IPS-18a (cell line): Measurements from ENCODE around the gene HOXD12.
A peak's percentile ranks its signal among the peaks of the same experiment; 100 is the strongest.

Source experiments
- H3K27ac ChIP-seq: one replicate; pipeline ENCODE4 v1.5.1; 2013; ENCODE audit warnings: low read length
- H3K27me3 ChIP-seq: one replicate; pipeline ENCODE4 v1.6.1; 2013; ENCODE audit warnings: mild to moderate bottlenecking, low read length; ENCODE audit not compliant: control insufficient read depth, insufficient read depth
- H3K36me3 ChIP-seq: one replicate; pipeline ENCODE4 v1.6.1; 2013; ENCODE audit warnings: low read depth, low read length; ENCODE audit not compliant: control insufficient read depth
- H3K4me1 ChIP-seq: one replicate; pipeline ENCODE4 v1.6.1; 2013; ENCODE audit warnings: low read depth, low read length; ENCODE audit not compliant: control insufficient read depth
- H3K4me3 ChIP-seq: one replicate; pipeline ENCODE4 v1.5.1; 2013; ENCODE audit warnings: low read length
- H3K9ac ChIP-seq: one replicate; pipeline ENCODE4 v1.6.1; 2013; ENCODE audit warnings: mild to moderate bottlenecking, low read length, moderate library complexity
- H3K9me3 ChIP-seq: one replicate; pipeline ENCODE4 v1.6.1; 2013; ENCODE audit warnings: low read depth, low read length; ENCODE audit not compliant: control insufficient read depth

HOXD12 gene

DNA sequence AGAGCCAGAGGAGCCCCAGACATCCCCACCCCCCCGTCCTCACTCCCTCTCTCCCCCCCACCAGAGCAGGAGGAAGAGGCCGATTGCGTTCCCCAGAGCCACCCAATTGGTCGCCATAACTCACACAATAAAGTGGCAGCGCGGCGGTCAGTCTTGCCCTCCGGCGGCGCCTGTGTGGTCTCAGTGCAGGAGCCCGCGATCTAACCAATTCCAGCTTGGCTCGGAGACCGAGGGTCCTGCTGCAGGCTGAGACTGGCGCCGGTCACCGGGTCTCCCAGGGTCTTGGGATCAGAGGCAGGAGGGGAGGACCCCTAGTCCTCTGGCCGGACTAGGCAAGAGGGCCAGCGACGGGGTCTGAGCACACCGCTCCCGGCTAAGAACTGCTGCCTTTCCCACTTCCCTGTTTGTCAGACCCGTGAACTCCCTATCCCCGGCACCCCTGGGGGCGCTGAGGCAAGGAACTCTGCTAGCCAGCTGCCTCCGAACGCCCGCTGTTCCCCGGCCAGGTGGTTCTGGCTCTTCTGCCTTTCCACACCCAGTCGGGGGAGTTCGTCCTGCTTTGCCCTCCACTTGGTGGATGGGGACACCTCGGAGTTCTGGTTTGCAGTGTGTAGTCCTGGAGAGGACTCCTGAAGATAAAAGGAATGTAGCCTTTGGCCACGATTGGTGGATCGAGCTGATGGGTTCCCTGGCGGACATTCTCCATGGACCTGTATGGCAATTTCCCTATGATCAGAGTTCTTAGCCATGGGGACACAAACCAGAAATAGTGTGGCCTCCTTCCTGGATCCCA lies 1.0 kb upstream of the HOXD12 start:
- H3K27me3 ChIP-seq, result peaks cover 100% of the 10 kb centered on the region
- H3K9me3 ChIP-seq, result no peaks in the 10 kb centered on the region
- H3K9ac ChIP-seq, result no peak overlapping the region
- peak overlapping the region; percentile 5 for H3K4me3 ChIP-seq
- peaks cover 17% of the 10 kb centered on the region for H3K4me1 ChIP-seq
- H3K36me3 ChIP-seq, result no peaks in the 10 kb centered on the region
- H3K27ac ChIP-seq, result no peak overlapping the region

DNA sequence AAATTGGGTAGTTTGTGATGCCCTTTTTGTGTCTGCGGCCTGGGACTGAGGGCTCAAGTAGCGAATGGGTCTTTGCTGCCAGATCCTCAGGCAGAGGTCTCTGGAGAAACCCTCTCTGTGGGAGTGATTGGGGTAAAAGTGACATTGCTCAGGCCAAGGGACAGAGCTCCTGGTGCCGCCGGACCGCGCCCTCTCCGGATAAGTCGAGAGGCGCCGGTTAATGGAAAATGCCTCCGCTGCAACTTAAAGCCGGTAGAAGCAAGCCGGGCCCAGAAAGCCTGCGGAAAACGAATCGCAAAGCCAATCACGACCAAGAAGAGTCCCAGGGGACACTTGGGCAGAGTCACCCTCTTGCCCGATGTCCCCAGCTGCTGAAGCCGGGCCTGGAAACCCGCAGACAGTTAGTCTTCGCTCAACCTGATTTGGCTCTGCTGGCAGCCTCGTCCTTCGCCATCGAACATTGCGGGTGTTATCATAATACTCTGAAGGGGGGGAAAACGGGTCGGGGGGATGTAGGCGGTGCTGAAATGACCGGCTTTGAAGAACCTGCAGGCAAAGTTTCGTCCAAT lies 352 bp upstream of the HOXD12 start:
- H3K9me3 ChIP-seq, result no peaks in the 10 kb centered on the region
- H3K36me3 ChIP-seq, result no peaks in the 10 kb centered on the region
- H3K9ac ChIP-seq, result no peak overlapping the region
- no peak overlapping the region for H3K4me3 ChIP-seq
- H3K4me1 ChIP-seq, result peaks cover 22% of the 10 kb centered on the region
- peaks cover 100% of the 10 kb centered on the region for H3K27me3 ChIP-seq
- no peak overlapping the region for H3K27ac ChIP-seq

DNA sequence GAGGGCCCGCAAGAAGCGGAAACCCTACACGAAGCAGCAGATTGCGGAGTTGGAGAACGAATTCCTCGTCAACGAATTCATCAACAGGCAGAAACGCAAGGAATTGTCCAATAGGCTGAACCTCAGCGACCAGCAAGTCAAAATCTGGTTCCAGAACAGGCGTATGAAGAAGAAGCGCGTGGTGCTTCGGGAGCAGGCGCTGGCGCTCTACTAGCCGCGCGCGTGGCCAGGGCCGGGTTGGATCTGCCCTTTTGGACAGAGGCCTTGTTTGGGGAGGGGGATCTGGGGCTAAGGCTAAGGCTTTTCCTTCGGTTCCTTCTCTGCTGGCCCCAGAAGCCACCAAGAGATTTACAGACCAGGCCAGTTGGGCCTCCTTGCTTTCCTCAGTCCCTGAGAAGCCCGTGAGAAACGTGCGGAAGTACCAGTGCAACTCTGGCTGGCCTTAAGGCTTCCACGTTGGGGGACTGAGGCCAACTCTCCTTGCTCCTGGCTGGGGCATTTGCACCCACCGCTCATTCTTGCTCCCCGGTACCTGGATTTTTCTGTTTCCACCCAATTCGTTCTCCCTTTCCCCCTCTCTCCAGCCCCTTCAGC lies 1.0 kb downstream of the HOXD12 start:
- H3K27ac ChIP-seq, result no peak overlapping the region

DNA sequence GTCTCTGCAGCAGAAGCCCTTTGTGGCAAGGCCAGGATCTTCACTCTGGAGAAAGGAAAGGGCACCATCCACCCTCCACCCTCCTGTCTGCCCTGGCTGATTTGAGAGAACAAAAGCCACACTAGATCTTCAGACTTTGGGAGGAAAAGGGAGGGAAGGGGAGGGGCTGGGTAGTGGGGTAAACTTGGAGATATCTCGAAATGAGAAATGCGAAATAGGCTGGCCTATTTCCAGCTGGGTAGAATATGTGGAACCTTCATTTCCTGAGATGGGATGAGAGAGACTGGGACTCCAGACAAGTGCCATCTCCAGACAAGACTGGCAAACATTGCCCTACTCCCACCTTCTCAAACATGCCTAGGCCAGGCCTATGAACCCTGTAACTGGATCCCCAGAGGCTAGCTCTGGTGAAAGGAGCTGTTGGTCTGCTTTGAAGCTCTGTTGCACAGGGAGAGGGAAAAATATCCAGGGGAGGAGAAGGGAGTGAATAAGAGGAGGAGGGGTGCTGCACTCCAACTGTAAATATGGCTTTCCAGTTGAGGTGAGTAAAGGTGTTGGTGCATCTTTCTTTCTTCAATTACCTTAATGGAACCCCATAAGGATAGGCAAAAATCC lies 1.7 kb downstream of the HOXD12 start:
- Histone ChIP-seq H3K9me3 (no peaks in the 10 kb centered on the region), H3K36me3 (no peaks in the 10 kb centered on the region), H3K4me1 (peaks cover 20% of the 10 kb centered on the region), H3K9ac (no peak overlapping the region), H3K27ac (no peak overlapping the region), H3K4me3 (no peak overlapping the region), H3K27me3 (peaks cover 100% of the 10 kb centered on the region)

More for the DNA sequence above, 1.0 kb downstream of the HOXD12 start:
- no peak overlapping the region for H3K4me3 ChIP-seq
- H3K9ac ChIP-seq, result no peak overlapping the region
- no peaks in the 10 kb centered on the region for H3K9me3 ChIP-seq
- H3K4me1 ChIP-seq, result peaks cover 22% of the 10 kb centered on the region
- no peaks in the 10 kb centered on the region for H3K36me3 ChIP-seq
- peaks cover 100% of the 10 kb centered on the region for H3K27me3 ChIP-seq

DNA sequence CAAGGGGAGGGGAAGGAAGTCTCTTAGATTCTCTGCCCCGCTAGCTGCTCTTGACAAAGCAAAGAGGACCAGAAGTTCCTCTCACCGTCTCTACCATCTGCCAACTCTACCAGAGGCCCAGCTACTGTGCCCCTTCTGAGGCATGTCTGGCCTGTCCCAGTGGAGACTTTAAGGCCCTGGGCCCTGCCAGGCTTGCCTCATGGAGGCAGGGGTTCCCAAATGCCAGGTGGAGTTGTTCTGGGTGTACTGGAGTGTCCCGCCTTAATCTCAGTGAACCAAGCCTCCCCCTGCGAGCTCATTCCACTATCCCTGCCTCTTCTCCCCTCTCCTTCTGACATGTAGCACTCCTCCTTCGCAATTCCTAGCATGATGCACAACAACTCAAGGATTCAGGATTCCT lies 2.2 kb downstream of the HOXD12 start:
- peaks cover 100% of the 10 kb centered on the region for H3K27me3 ChIP-seq
- no peak overlapping the region for H3K9ac ChIP-seq
- H3K4me1 ChIP-seq, result peaks cover 17% of the 10 kb centered on the region
- H3K36me3 ChIP-seq, result no peaks in the 10 kb centered on the region
- no peaks in the 10 kb centered on the region for H3K9me3 ChIP-seq
- H3K4me3 ChIP-seq, result no peak overlapping the region
- no peak overlapping the region for H3K27ac ChIP-seq

DNA sequence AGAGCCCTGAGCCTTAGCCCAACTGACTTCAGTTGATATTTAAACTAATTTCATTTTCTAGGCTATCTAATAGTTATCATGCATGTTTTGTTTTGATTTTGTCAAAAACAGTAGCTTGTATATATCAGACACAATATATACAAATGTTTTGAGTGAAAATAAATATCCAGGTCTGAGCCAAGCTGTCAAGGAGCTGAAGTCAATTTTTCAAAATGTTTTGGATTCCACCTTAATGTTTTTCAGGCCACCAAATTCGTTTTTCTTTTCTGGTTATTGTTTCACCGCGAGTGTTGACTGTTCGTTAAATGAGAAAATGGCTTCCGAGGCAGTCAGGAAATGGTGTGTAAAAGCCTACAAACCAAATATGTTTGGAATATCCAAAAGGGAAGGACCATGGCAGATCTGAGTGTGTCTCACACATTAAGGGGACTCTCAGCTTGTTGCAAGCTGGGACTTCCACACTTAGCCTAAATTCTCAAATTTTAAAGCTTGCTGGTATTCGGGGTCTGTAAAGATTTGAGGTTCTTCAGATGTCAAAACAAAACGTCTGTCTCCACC lies 2.8 kb downstream of the HOXD12 start:
- Histone ChIP-seq H3K27ac (no peak overlapping the region), H3K27me3 (peaks cover 100% of the 10 kb centered on the region)

DNA sequence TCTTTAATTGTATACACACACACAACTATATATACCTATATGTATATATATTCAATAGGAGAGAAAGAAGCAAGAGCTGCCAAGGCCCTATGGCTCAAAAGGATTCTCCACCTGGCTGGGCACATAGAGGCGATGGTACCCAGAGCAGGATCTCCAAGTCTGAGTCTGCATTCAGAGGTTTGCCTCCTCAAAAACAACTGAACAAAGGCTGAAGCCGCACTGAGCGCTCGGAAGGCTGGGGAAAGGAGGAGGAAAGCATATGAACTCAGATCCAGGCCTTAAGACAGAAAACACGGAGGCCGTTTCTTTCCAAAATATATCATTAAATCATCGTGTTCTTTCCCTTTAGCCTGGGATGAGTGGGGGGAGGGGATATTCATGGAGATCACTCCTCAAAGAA lies 3.6 kb downstream of the HOXD12 start:
- no peaks in the 10 kb centered on the region for H3K36me3 ChIP-seq
- H3K9ac ChIP-seq, result no peak overlapping the region
- H3K4me1 ChIP-seq, result peaks cover 12% of the 10 kb centered on the region
- no peak overlapping the region for H3K27ac ChIP-seq
- H3K27me3 ChIP-seq, result peaks cover 99% of the 10 kb centered on the region
- H3K9me3 ChIP-seq, result no peaks in the 10 kb centered on the region
- no peak overlapping the region for H3K4me3 ChIP-seq

More for the DNA sequence above, 2.8 kb downstream of the HOXD12 start:
- no peaks in the 10 kb centered on the region for H3K36me3 ChIP-seq
- no peaks in the 10 kb centered on the region for H3K9me3 ChIP-seq
- H3K4me3 ChIP-seq, result no peak overlapping the region
- peaks cover 17% of the 10 kb centered on the region for H3K4me1 ChIP-seq
- no peak overlapping the region for H3K9ac ChIP-seq

DNA sequence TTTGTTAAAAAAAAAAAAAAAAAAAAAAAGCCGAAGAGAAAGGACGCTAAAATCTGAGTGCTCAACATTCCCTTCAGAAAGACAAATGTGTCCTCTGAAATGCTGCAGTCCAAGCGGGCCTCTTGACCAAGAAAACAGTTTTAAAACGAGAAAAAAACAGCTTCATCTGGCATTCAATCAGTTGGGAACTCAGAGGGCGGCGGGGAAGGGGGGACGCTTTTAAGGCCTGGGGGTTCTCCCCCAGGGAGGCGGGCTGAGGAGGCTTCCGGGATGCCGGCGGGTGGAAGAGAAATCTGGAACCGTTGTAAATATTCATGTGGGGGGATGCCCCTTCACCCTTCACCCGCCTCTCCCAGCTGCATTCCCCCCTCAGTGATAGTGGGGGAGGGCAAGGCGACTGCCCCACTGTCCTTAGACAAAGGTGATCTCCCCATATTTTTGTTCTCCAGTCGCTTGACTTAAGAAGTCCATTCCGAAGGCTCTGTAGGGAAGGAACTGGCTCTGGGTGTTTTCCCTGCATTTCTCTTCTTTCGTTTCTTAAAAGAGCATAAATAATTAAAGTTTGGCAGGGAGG lies 4.2 kb downstream of the HOXD12 start:
- no peak overlapping the region for H3K9ac ChIP-seq
- no peak overlapping the region for H3K27ac ChIP-seq
- H3K9me3 ChIP-seq, result no peaks in the 10 kb centered on the region
- peaks cover 8% of the 10 kb centered on the region for H3K4me1 ChIP-seq
- H3K4me3 ChIP-seq, result no peak overlapping the region
- peaks cover 99% of the 10 kb centered on the region for H3K27me3 ChIP-seq
- H3K36me3 ChIP-seq, result no peaks in the 10 kb centered on the region

DNA sequence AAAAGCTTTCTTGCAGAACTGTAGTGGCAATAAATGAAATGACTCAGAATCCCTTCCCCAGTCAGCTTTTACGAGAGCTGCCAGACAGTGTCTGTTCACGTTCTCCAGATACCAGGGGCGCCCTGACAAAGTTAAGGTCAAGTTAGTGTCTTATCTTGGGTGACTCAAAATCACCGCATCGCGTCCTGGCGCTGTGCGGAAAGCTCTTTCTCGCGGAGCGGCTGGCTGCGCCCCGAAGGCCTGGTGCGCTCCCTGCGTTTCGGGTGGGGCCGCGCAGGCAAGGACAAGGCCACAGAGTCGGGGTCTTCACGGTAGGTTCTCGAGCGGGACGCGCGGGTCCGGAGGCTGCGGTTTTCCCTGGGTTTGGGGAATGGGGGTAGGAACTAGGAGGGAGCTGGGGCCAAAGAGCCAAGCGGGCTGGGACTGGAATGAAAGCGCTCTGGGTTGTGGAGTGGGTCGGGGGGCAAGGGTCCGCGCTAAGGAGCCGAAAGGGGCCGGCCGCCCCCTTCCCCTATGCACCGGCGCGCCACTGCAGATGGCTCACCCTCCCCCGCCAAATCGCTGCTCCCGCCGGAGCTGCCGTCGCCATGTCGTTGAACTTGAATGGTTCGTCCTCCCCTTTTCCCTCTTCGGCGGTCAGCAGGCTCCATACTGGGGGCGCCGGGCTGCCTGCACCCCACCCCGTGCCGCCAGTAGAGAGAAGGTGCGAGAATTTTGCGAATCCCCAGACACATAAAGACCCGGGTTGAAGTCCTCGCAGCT lies 4.9 kb downstream of the HOXD12 start:
- no peak overlapping the region for H3K27ac ChIP-seq
- peaks cover 99% of the 10 kb centered on the region for H3K27me3 ChIP-seq
- H3K4me1 ChIP-seq, result peaks cover 5% of the 10 kb centered on the region
- H3K36me3 ChIP-seq, result no peaks in the 10 kb centered on the region
- no peaks in the 10 kb centered on the region for H3K9me3 ChIP-seq
- no peak overlapping the region for H3K4me3 ChIP-seq
- H3K9ac ChIP-seq, result no peak overlapping the region

DNA sequence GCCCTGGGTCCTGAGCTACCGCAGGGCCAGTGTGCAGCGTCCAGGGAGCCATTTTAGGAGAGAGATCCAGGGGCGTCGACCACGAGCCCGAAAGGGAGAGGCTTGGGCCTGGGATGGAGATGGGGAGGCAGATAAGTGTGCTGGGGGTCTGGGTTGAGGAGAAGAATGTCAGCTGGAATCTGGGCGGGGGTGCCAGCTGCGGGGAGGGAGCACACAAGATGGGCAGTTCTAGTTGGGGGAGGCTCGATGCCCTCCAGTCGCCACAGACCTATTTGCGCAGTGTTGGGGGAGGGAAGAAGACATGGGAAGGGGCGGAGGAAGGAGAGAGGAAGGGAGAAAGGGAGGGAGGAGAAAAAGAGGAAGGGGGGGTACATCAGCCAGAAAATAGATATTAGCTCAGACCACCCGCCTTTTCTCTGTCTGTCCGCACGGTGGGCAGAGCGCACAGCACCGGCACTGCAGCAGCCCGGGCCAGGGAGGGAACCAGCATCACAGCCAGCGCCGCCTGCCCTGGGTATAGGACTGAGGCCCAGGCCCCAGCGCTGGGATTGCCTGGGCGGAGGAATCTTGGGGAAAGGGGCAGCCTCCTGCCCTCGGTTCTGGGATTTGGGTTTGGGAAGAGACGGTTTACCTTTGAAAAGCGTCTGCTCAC lies 5.6 kb downstream of the HOXD12 start:
- Histone ChIP-seq H3K4me3 (no peak overlapping the region), H3K36me3 (no peaks in the 10 kb centered on the region), H3K27ac (no peak overlapping the region), H3K27me3 (peaks cover 99% of the 10 kb centered on the region), H3K9me3 (no peaks in the 10 kb centered on the region), H3K9ac (no peak overlapping the region), H3K4me1 (peaks cover 5% of the 10 kb centered on the region)
